ENCODE data around the gene CLDN20.
"Not testable (repeated sequence)": the region's sequence is repeated elsewhere in the genome, so short reads cannot be mapped to it uniquely, and the experiment has no call there.

CLDN20 gene

DNA sequence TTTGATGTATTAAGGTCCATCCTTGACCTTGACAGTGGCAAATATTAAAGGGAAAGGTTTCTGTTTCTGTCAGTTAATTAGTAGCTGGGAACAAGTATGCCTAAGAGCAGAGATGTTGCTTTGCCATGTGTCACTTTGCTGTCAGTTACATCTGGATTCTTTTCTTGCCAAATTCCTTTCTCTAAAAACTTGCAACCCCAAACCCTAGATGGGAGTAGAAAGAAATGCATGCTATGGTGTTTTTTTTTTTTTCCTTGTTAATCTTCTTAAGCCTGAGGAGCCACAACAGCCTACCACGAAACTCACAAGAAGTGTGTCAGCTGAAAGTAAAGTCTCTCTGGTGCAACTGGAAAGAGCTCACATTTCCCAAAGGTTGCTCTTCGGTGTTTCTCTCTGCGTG lies 18.0 kb upstream of the CLDN20 start:
- no peak for FAIRE-seq

GRCh38 chr6:155246825-155247224 lies 17.0 kb upstream of the CLDN20 start:
- FAIRE-seq: no peak

GRCh38 chr6:155247618-155248007 lies 16.2 kb upstream of the CLDN20 start:
- FAIRE-seq: no peak

DNA sequence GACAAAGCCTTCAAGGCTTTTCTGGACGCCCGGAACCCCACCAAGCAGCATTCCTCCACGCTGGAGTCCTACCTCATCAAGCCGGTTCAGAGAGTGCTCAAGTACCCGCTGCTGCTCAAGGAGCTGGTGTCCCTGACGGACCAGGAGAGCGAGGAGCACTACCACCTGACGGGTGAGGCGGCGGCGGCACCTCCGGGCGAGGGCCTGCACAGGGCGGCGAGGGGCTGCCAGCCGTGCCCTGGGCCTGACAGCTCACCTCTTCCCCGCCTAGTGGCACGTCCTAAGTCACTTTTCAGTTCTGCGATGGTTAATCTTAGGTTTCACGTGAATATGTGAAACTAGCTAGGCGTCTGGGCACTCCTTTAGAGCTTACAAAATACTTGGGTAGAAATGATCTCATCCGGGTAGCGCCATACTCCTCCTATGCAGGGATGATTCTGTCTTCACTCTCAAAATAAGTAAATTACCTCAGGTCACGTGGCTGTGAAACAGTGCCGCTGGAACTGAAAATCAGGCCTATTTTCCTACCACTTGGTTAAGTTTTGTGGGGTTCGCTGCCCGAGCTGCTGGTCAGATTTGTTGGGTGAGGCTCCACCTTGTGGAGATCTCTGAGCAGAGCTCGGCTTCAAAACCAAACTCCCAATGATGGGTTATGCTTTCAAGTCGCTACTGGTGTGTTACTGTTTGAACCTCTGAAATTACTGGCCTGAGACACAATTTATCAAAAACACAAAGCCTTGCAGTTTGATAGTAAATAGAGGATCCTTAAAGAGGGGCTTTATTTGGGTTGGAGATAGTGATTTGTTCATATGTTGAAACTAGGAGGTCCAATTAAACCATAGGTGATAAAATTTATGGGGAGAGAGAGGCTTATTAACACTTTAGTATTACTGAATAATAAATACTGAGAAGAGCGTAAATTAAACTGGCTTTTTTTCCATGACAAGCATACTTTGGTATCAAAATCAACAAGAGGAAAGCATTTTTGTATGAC lies 15.5 kb upstream of the CLDN20 start:
- no peak for FAIRE-seq

GRCh38 chr6:155250701-155251381 lies 13.0 kb upstream of the CLDN20 start:
- no peak for FAIRE-seq

DNA sequence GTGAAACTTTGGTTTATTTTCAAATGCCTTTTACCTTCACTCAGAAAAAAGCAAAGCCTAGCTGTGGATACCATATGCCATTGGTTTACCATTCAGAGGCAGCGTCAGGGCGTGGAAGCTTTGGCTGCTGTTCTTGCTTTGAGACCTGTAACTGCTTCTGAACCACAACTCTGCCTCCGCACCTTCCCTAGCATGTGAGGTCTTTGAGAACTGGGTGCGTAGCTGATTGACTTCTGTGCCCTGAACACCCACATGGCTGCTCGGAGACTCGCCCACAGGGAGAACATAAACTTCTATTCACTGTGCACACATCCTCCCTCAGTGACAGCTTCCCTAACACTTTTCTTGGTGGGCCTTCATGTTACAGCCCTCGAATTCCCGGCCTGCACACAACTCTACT lies 11.2 kb upstream of the CLDN20 start:
- no peak for FAIRE-seq

DNA sequence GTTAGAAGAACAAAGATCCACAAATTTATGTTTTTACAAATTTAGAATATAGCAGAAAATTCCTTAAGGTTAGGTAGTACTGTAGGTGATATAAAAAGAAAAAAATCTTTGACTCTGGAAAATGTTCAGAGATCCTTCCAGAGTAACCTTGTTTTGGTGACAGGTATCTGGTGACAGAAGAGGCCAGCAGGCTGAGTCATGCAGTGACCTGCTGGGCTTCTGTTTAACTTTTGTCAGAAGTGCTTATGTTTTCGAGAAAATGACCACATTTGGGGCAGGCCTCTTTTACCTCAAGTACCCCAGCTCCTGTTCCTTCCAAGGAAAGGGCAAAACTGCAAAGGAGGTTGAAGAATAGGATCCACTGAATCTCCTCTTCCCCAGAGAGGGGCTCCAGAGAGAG lies 10.5 kb upstream of the CLDN20 start:
- no peak for FAIRE-seq

DNA sequence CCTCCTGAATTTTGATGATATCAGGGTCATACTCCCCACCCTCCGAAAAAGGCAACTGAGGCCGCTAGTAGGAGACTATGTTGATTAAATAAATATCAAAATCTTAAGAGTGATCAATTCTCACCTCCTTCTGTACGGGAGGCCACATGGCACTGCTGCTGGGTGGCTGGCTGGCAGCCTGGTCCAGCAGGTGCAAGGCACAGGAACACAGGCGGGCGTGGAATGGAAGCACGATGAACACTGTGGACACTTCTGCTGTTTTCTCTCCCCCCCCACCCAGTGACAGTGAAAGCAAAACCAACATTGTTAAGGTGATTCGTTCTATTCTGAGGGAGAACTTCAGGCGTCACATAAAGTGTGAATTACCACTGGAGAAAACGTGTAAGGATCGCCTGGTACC lies 9.7 kb upstream of the CLDN20 start:
- no peak for FAIRE-seq

- FAIRE-seq: no peak
Measured at GRCh38 chr6:155256122-155256795, 7.6 kb upstream of the CLDN20 start.

GRCh38 chr6:155257796-155258195 lies 6.0 kb upstream of the CLDN20 start:
- no peak for FAIRE-seq

DNA sequence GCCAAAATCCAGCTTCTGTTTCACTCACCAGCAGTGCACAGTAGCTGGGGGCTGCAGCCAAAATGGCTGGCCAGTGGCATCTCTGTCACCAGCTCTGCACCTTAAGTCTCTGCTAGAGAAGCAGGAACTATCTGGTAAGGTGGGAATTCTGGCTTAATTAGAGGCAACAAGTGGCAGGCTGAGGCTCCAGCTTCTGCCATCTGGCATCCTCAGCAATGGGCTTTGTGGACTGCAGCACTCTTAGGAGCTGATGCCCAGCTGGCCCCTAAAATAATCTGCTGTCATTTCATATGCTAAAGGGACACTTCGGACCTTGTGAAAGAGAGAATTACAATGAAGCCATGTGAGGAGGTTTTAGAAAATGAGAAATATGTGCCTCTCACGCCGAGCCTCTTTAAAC lies 4.6 kb upstream of the CLDN20 start:
- no peak for FAIRE-seq

- FAIRE-seq: no peak
Measured at GRCh38 chr6:155259897-155260296, 3.9 kb upstream of the CLDN20 start.

GRCh38 chr6:155260686-155261085 lies 3.1 kb upstream of the CLDN20 start:
- no peak for FAIRE-seq

GRCh38 chr6:155261111-155261900 lies 2.5 kb upstream of the CLDN20 start:
- no peak for FAIRE-seq

DNA sequence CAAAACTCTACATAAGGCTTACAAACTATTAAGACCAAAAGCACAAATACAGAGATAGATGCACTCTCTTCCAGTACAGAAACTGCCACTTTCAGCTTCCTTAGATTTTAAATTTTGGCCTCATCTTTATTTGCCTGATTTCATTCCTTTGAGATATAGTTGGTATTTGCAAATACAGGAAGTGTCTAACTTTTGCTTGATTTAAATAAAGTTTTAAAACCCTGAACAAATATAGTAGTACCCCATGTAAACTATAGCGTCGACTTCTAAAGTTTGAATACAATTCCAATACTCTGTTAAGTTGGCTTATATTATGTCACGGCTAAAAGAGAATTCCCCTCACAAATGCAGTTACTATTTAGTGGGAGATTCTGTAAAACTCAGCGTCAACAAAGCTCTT lies 1.2 kb upstream of the CLDN20 start:
- no peak for FAIRE-seq

GRCh38 chr6:155264693-155265320 lies 994 bp downstream of the CLDN20 start:
- FAIRE-seq: no peak

GRCh38 chr6:155265843-155266535 lies 2.2 kb downstream of the CLDN20 start:
- no peak for FAIRE-seq

DNA sequence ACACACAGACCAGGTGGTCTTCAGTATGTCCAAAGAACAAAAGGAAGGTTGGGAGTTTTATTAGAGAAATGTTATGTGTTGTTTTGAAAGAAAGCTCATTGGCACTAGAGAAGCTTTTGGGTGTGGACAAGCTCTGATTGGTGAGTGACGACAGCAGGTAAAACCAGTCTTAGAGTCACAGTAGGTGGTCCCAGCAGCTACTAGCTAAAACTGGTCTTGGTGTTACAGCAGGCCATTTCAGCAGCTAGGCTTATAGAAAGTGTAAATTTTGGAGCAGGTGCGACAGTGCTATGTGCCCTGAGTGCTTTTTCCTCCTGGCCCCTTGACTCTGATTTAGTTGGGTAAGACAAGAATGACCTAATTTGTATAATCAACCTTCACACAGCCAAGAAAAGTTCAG lies 3.6 kb downstream of the CLDN20 start:
- FAIRE-seq: no peak

DNA sequence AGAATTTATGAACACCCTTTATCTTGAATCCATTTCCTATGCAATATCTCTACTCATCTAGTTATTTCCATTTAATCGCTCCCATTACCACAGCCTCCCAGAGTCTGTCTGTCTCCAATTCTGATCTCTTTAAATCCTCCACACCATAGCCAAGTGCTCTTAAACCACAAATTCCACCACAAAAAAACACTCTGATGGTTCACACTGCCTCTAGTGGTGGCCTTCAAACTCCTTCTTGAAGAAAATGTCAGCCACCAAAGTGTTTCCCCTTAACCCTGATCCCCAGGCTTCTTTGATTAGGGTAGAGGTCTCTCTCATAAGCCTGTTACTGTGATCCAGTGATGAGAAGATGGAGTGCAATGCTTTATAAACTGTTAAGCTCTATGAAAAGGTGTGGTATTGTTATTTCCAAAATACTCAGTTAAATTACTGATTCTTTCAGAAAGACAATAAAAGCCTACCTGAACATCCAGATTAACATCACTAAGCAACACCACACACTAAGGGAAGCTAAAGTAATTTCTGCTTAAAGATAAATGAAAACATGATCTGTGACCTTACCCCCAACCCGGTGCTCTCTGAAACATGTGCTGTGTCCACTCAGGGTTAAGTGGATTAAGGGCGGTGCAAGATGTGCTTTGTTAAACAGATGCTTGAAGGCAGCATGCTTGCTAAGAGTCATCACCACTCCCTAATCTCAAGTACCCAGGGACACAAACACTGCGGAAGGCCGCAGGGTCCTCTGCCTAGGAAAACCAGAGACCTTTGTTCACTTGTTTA lies 4.5 kb downstream of the CLDN20 start:
- not testable (repeated sequence) for FAIRE-seq

DNA sequence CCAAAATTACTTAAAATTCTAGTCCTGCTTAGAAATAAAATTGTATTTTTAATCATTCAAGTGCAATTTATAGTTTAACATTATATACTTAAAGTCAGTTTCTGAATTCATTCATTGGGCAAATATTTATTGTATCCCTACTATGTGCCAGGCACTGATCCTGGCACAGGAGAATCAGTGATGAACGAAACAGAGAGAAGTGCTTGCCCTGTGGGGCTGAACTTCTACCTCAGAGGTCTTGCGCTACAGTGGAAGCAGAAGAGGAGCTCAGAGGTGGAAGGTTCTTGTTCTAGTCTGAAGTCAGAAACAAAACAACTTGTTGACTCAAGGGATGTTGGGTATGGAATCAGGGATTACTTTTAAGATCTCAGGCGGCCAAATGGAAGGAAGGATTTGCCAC lies 6.0 kb downstream of the CLDN20 start:
- no peak for FAIRE-seq
